Esophagus muscularis mucosa (tissue), 4 donors: Measurements from ENCODE around the gene RNF213.

ENCODE experiments used
- CTCF ChIP-seq, 3 experiments: fragments of 200-600 bp in 2 of 3; fragments of 450-650 bp in 1 of 3; sonication (generic) in 2 of 3; IDR thresholded peaks; one replicate each; pipeline ENCODE4 v1.5.1; 2017 to 2019; ENCODE audit warnings: antibody characterized with exemption in 3 of 3, mild to moderate bottlenecking in 2 of 3, moderate library complexity in 1 of 3
- EP300 ChIP-seq: sonication (generic); formaldehyde crosslinking; IDR thresholded peaks from one replicate; pipeline ENCODE4 v1.6.1; 2017; ENCODE audit warnings: antibody characterized with exemption
- POLR2A ChIP-seq: fragments of 450-650 bp; IDR thresholded peaks from one replicate; pipeline ENCODE4 v1.6.1; 2017; ENCODE audit warnings: antibody characterized with exemption, moderate library complexity, mild to moderate bottlenecking, low read depth
- POLR2AphosphoS5 ChIP-seq, 2 donors: sonication (generic); formaldehyde crosslinking; IDR thresholded peaks; one replicate each; pipeline ENCODE4 v1.6.1; 2017; ENCODE audit warnings: antibody characterized with exemption in 2 of 2

GRCh38 chr17:80394629-80395216 is 134.1 kb downstream of the RNF213 start:
- no peak for TF ChIP-seq CTCF (IDR thresholded peaks at IDR 0.05)
- TF ChIP-seq POLR2A: no peak
- no peak for TF ChIP-seq POLR2AphosphoS5 (IDR thresholded peaks at IDR 0.05)
- TF ChIP-seq EP300: no peak
